ENCODE measurements around the gene LRPPRC.

DNA sequence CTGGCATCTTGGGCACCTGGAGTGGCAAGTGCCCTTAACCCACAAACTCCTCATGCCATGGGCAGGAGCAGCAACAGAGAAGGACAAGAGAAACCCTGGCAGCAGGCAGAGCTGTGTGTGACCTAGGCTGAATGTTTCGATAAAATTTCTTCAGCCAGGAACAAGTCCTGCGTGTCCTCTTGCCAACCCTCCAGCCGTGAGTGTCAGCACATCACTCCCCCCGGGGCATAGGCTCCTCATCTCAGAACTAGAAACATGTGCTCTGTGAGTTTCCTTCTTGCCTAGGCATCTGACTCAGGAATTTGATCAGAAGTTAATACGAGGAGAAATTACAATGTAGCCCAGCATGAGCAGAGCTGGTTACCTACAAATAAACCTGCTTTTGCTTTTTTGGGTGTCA is 154.8 kb downstream of the LRPPRC start:
- TF ChIP-seq, protein P1, sequence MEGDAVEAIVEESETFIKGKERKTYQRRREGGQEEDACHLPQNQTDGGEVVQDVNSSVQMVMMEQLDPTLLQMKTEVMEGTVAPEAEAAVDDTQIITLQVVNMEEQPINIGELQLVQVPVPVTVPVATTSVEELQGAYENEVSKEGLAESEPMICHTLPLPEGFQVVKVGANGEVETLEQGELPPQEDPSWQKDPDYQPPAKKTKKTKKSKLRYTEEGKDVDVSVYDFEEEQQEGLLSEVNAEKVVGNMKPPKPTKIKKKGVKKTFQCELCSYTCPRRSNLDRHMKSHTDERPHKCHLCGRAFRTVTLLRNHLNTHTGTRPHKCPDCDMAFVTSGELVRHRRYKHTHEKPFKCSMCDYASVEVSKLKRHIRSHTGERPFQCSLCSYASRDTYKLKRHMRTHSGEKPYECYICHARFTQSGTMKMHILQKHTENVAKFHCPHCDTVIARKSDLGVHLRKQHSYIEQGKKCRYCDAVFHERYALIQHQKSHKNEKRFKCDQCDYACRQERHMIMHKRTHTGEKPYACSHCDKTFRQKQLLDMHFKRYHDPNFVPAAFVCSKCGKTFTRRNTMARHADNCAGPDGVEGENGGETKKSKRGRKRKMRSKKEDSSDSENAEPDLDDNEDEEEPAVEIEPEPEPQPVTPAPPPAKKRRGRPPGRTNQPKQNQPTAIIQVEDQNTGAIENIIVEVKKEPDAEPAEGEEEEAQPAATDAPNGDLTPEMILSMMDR (conservative IDR thresholded peaks at IDR 0.05; ENCODE audit: low read depth in 2 of 2), result no peak
- TF ChIP-seq CREB1 (CRISPR knock-in tag; IDR thresholded peaks at IDR 0.05; ENCODE audit: low read depth), result no peak
- TF ChIP-seq, protein P2, sequence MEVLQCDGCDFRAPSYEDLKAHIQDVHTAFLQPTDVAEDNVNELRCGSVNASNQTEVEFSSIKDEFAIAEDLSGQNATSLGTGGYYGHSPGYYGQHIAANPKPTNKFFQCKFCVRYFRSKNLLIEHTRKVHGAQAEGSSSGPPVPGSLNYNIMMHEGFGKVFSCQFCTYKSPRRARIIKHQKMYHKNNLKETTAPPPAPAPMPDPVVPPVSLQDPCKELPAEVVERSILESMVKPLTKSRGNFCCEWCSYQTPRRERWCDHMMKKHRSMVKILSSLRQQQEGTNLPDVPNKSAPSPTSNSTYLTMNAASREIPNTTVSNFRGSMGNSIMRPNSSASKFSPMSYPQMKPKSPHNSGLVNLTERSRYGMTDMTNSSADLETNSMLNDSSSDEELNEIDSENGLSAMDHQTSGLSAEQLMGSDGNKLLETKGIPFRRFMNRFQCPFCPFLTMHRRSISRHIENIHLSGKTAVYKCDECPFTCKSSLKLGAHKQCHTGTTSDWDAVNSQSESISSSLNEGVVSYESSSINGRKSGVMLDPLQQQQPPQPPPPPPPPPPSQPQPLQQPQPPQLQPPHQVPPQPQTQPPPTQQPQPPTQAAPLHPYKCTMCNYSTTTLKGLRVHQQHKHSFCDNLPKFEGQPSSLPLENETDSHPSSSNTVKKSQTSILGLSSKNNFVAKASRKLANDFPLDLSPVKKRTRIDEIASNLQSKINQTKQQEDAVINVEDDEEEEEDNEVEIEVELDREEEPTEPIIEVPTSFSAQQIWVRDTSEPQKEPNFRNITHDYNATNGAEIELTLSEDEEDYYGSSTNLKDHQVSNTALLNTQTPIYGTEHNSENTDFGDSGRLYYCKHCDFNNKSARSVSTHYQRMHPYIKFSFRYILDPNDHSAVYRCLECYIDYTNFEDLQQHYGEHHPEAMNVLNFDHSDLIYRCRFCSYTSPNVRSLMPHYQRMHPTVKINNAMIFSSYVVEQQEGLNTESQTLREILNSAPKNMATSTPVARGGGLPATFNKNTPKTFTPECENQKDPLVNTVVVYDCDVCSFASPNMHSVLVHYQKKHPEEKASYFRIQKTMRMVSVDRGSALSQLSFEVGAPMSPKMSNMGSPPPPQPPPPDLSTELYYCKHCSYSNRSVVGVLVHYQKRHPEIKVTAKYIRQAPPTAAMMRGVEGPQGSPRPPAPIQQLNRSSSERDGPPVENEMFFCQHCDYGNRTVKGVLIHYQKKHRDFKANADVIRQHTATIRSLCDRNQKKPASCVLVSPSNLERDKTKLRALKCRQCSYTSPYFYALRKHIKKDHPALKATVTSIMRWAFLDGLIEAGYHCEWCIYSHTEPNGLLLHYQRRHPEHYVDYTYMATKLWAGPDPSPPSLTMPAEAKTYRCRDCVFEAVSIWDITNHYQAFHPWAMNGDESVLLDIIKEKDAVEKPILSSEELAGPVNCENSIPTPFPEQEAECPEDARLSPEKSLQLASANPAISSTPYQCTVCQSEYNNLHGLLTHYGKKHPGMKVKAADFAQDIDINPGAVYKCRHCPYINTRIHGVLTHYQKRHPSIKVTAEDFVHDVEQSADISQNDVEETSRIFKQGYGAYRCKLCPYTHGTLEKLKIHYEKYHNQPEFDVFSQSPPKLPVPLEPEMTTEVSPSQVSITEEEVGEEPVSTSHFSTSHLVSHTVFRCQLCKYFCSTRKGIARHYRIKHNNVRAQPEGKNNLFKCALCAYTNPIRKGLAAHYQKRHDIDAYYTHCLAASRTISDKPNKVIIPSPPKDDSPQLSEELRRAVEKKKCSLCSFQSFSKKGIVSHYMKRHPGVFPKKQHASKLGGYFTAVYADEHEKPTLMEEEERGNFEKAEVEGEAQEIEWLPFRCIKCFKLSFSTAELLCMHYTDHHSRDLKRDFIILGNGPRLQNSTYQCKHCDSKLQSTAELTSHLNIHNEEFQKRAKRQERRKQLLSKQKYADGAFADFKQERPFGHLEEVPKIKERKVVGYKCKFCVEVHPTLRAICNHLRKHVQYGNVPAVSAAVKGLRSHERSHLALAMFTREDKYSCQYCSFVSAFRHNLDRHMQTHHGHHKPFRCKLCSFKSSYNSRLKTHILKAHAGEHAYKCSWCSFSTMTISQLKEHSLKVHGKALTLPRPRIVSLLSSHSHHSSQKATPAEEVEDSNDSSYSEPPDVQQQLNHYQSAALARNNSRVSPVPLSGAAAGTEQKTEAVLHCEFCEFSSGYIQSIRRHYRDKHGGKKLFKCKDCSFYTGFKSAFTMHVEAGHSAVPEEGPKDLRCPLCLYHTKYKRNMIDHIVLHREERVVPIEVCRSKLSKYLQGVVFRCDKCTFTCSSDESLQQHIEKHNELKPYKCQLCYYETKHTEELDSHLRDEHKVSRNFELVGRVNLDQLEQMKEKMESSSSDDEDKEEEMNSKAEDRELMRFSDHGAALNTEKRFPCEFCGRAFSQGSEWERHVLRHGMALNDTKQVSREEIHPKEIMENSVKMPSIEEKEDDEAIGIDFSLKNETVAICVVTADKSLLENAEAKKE (CRISPR knock-in tag; IDR thresholded peaks at IDR 0.05), result no peak
- TF ChIP-seq EZH2 (IDR thresholded peaks at IDR 0.05; ENCODE audit: low read depth, unreplicated experiment), result no peak
- no peak for TF ChIP-seq POLR2AphosphoS5 (IDR thresholded peaks at IDR 0.05; ENCODE audit: low read depth)
- no peak for TF ChIP-seq ZNF114 (CRISPR knock-in tag; IDR thresholded peaks at IDR 0.05)
